Endothelial cell (in vitro differentiated cells): Measurements from ENCODE around the gene RACK1. TPM values are rescaled to one million over a fixed set of nuclear protein-coding genes. Genes with fewer than 3 reads are reported as not detected.

Source experiments
- DNase-seq: peaks from one replicate; pipeline ENCODE4 v3.0.0; 2021; ENCODE audit warnings: low spot score
- H3K27ac Mint-ChIP-seq: one replicate; pipeline ENCODE4 v1.8.0; 2021; ENCODE audit warnings: mixed read lengths, inconsistent platforms; ENCODE audit not compliant: unreplicated experiment
- H3K27me3 Mint-ChIP-seq: one replicate; pipeline ENCODE4 v1.8.0; 2021; ENCODE audit warnings: mild to moderate bottlenecking, moderate library complexity, mixed read lengths, inconsistent platforms; ENCODE audit not compliant: unreplicated experiment
- H3K36me3 Mint-ChIP-seq: one replicate; pipeline ENCODE4 v1.8.0; 2021; ENCODE audit warnings: mild to moderate bottlenecking, low read depth, mixed read lengths, inconsistent platforms; ENCODE audit not compliant: unreplicated experiment
- H3K4me1 Mint-ChIP-seq: one replicate; pipeline ENCODE4 v1.8.0; 2021; ENCODE audit warnings: mild to moderate bottlenecking, mixed read lengths, inconsistent platforms; ENCODE audit not compliant: unreplicated experiment
- H3K4me3 Mint-ChIP-seq: one replicate; pipeline ENCODE4 v1.8.0; 2021; ENCODE audit warnings: mild to moderate bottlenecking, mixed read lengths, inconsistent platforms; ENCODE audit not compliant: unreplicated experiment
- H3K9me3 Mint-ChIP-seq: one replicate; pipeline ENCODE4 v1.8.0; 2021; ENCODE audit warnings: mixed read lengths, inconsistent platforms; ENCODE audit not compliant: unreplicated experiment
- CTCF ChIP-seq: fragments of 200-600 bp; sonication (generic); IDR thresholded peaks from one replicate; pipeline ENCODE4 v1.5.0; 2021; ENCODE audit warnings: antibody characterized with exemption; ENCODE audit not compliant: unreplicated experiment
- total RNA-seq: library from RNA; stranded (reverse); fragmentation: NEBNext Ultra II Directional; extraction: Animal tissue kit (Norgen Biotek cat#: 25700); gene quantifications from one replicate; pipeline ENCODE4 v1.2.1, GENCODE V29; 2021; ENCODE audit not compliant: unreplicated experiment

The RACK1 gene
- total RNA-seq, 1 donor from 2014 or later = 2,232 TPM

- Mint-ChIP-seq H3K36me3 (peaks cover 8% of the 10 kb centered on the region), H3K9me3 (peaks cover 1% of the 10 kb centered on the region), H3K4me1 (peaks cover 14% of the 10 kb centered on the region), H3K4me3 (no peak overlapping the region), H3K27me3 (peaks cover 43% of the 10 kb centered on the region), H3K27ac (no peak overlapping the region)
- DNase-seq = no peak
- no peak for TF ChIP-seq CTCF
Observed at GRCh38 chr5:181193656-181194055, 50.0 kb downstream of the RACK1 start.

- H3K27ac Mint-ChIP-seq = no peak overlapping the region
- H3K4me3 Mint-ChIP-seq = peak overlapping the region; percentile 94
- H3K27me3 Mint-ChIP-seq = peaks cover 53% of the 10 kb centered on the region
- H3K9me3 Mint-ChIP-seq = peaks cover 5% of the 10 kb centered on the region
- DNase-seq = no peak
- H3K36me3 Mint-ChIP-seq = peaks cover 13% of the 10 kb centered on the region
- H3K4me1 Mint-ChIP-seq = peaks cover 21% of the 10 kb centered on the region
- TF ChIP-seq CTCF = no peak
Observed at GRCh38 chr5:181192337-181193046, 51.2 kb downstream of the RACK1 start.

GRCh38 chr5:181191526-181192336 is 52.0 kb downstream of the RACK1 start:
- peak; percentile 97 for DNase-seq
- Mint-ChIP-seq H3K4me1 (peaks cover 21% of the 10 kb centered on the region), H3K27me3 (peaks cover 56% of the 10 kb centered on the region), H3K4me3 (peak overlapping the region; percentile 94), H3K27ac (peak overlapping the region; percentile 87), H3K36me3 (peaks cover 13% of the 10 kb centered on the region), H3K9me3 (peaks cover 5% of the 10 kb centered on the region)
- no peak for TF ChIP-seq CTCF

DNA sequence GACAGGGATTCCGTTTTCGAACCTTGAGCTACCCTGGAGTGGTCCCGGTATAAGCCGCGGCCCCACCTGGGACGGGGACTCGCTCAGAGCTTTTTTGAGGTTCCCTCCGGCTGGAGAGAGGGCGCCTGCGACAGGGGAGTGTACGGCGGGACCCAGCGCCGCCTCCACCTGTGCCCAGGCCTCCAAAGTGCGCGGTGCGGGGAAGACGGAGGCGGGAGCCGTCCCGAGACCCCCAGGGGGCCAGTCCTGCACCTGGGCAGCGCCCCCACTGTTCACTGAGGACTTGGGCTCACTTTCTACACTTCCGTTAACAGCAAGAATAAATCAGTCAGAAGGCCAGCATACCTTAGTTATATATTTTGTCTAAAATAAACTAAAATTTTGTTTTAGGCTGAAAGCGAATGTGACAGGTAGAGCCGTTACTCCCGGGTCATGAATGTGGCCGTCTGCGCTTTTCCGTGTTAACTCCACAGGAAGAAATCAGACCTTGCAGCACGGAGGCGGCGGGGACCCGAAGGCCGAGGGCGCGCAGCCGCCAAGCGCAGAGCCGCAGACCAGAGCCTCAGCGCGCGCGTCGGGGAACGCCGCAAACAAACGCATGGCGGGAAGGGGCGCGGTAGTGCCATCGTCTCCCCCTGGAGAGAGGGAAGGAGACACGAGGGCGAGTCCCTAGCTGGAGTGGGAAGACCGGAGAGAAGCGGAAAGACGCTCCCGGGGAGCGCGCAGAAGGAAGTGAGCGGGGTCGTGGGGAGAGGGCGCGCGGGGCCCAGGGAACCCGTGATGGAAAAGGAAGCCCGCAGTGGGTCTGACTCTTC is 52.8 kb downstream of the RACK1 start:
- H3K36me3 Mint-ChIP-seq = peaks cover 13% of the 10 kb centered on the region
- H3K4me3 Mint-ChIP-seq = peak overlapping the region; percentile 94
- H3K27ac Mint-ChIP-seq = peak overlapping the region; percentile 87
- H3K27me3 Mint-ChIP-seq = peaks cover 56% of the 10 kb centered on the region
- H3K4me1 Mint-ChIP-seq = peaks cover 21% of the 10 kb centered on the region
- DNase-seq = peak; percentile 62
- TF ChIP-seq CTCF = no peak
- H3K9me3 Mint-ChIP-seq = peaks cover 5% of the 10 kb centered on the region
